HCT116 (cell line): ENCODE results near the gene STRN3. TPM values are rescaled to one million over a fixed set of nuclear protein-coding genes. Genes with fewer than 3 reads are reported as not detected.

Experiments
- ATAC-seq: fragments of 200-7000 bp; cut with Tn5 transposase; 2 replicates; pipeline ENCODE4 v1.9.1; 2020; ENCODE audit warnings: mild to moderate bottlenecking, moderate library complexity
- BruUV-seq: library from RNA; stranded (reverse); fragments of 400-500 nt; replicated peaks from 2 replicates; lab custom pipeline; 2021; lab: Mats Ljungman, UMichigan
- CTCF ChIA-PET: fragments of 300-600 bp; sonication (Branson Sonifier 250); formaldehyde crosslinking; loops from one replicate; lab custom pipeline; 2021; ENCODE audit warnings: antibody characterized with exemption; lab: Charles Lee
- POLR2A ChIA-PET: fragments of 300-600, 350-600 bp; sonication (Branson Sonifier 250); formaldehyde crosslinking; loops from one replicate; lab custom pipeline; 2021; ENCODE audit warnings: antibody characterized with exemption; lab: Charles Lee
- RAD21 ChIA-PET, 2 experiments: fragments of 300-600 bp; sonication (Branson Sonifier 250); formaldehyde crosslinking; loops; one replicate each; lab custom pipeline; 2023; ENCODE audit warnings: low total read pairs in 2 of 2; ENCODE audit not compliant: uncharacterized antibody in 2 of 2, unreplicated experiment in 2 of 2, low non-redundant PET in 1 of 2; lab: Charles Lee
- DNase-seq: peaks from one replicate; pipeline ENCODE4 v3.0.0-alpha.2; 2010; ENCODE audit warnings: low read depth, low spot score
- H2AFZ ChIP-seq: fragments of 200-600 bp; shearing (Covaris generic), sonication (generic); 2 replicates; pipeline ENCODE4 v1.6.1; 2017; ENCODE audit warnings: low read depth, mixed run types, mixed read lengths, antibody characterized with exemption, low read length; ENCODE audit not compliant: poor library complexity, severe bottlenecking
- H3K27ac ChIP-seq: 2 replicates; pipeline ENCODE4 v1.5.1; 2012; ENCODE audit warnings: low read depth, low read length
- H3K27me3 ChIP-seq: fragments of 200-600 bp; sonication (generic); 2 replicates; pipeline ENCODE4 v1.6.1; 2016; ENCODE audit warnings: mixed run types, low read length, mixed read lengths; ENCODE audit not compliant: insufficient read depth
- H3K36me3 ChIP-seq, 2 experiments: fragments of 200-500 bp in 1 of 2; fragments of 200-600 bp in 1 of 2; sonication (Bioruptor generic) in 1 of 2; sonication (generic) in 1 of 2; 2 replicates each; pipeline versions ENCODE4 v1.5.1 to v1.6.1; 2014 to 2016; ENCODE audit warnings: low read length in 2 of 2, inconsistent platforms in 1 of 2, mixed read lengths in 1 of 2, mixed run types in 1 of 2; ENCODE audit not compliant: insufficient read depth in 2 of 2, control insufficient read depth in 1 of 2
- H3K4me1 ChIP-seq, 2 experiments: fragments of 200-600 bp in 1 of 2; sonication (generic) in 1 of 2; 2 replicates each; pipeline versions ENCODE4 v1.5.1 to v1.6.1; 2012 to 2017; ENCODE audit warnings: low read length in 2 of 2, inconsistent platforms in 1 of 2, mild to moderate bottlenecking in 1 of 2, mixed read lengths in 1 of 2, mixed run types in 1 of 2, moderate library complexity in 1 of 2; ENCODE audit not compliant: insufficient read depth in 2 of 2, control insufficient read depth in 1 of 2
- H3K4me2 ChIP-seq: fragments of 200-600 bp; sonication (generic); 2 replicates; pipeline ENCODE4 v1.6.1; 2017; ENCODE audit warnings: mixed run types, low read length, mixed read lengths
- H3K4me3 ChIP-seq, 2 experiments: fragments of 200-600 bp in 1 of 2; sonication (generic) in 1 of 2; replicated peaks in 1 of 2; 2 replicates each; pipeline ENCODE4 v1.5.1; 2011 to 2016; ENCODE audit warnings: low read length in 2 of 2, control low read depth in 1 of 2, low read depth in 1 of 2, mild to moderate bottlenecking in 1 of 2, mixed read lengths in 1 of 2, mixed run types in 1 of 2
- H3K79me2 ChIP-seq: fragments of 200-600 bp; sonication (generic); 2 replicates; pipeline ENCODE4 v1.6.1; 2017; ENCODE audit warnings: mild to moderate bottlenecking, mixed run types, low read length, moderate library complexity, mixed read lengths; ENCODE audit not compliant: insufficient read depth
- H3K9ac ChIP-seq: fragments of 200-600 bp; sonication (generic); 2 replicates; pipeline ENCODE4 v1.6.1; 2016; ENCODE audit warnings: low read length, mixed read lengths
- H3K9me2 ChIP-seq: fragments of 200-600 bp; sonication (generic), shearing (Covaris generic); 2 replicates; pipeline ENCODE4 v1.6.1; 2017; ENCODE audit warnings: mixed run types, mild to moderate bottlenecking, moderate library complexity; ENCODE audit not compliant: insufficient read depth
- H3K9me3 ChIP-seq, 2 experiments: fragments of 200-500 bp in 1 of 2; fragments of 200-600 bp in 1 of 2; sonication (Bioruptor generic) in 1 of 2; sonication (generic) in 1 of 2; 2 replicates each; pipeline ENCODE4 v1.6.1; 2014 to 2017; ENCODE audit warnings: low read length in 2 of 2, mixed read lengths in 2 of 2, inconsistent platforms in 1 of 2, low read depth in 1 of 2, mild to moderate bottlenecking in 1 of 2, mixed run types in 1 of 2, moderate library complexity in 1 of 2; ENCODE audit not compliant: control insufficient read depth in 1 of 2, insufficient read depth in 1 of 2
- H4K20me1 ChIP-seq: fragments of 200-600 bp; sonication (generic), shearing (Covaris generic); 2 replicates; pipeline ENCODE4 v1.6.1; 2017; ENCODE audit warnings: mixed run types, mild to moderate bottlenecking, moderate library complexity; ENCODE audit not compliant: insufficient read depth
- CBX3 ChIP-seq: IDR thresholded peaks from 2 replicates; pipeline ENCODE4 v1.6.1; 2012; ENCODE audit warnings: low read depth
- CEBPB ChIP-seq: IDR thresholded peaks from 2 replicates; pipeline ENCODE4 v1.6.1; 2012; ENCODE audit warnings: low read depth
- EGR1 ChIP-seq: IDR thresholded peaks from 2 replicates; pipeline ENCODE4 v1.6.1; 2012; ENCODE audit warnings: low read depth
- POLR2A ChIP-seq: IDR thresholded peaks from 2 replicates; pipeline ENCODE4 v1.7.0; 2011; ENCODE audit warnings: borderline replicate concordance; ENCODE audit not compliant: insufficient read depth, insufficient read length; ENCODE audit errors: extremely low read depth
- REST ChIP-seq: IDR thresholded peaks from 2 replicates; pipeline ENCODE4 v1.6.1; 2012; ENCODE audit warnings: low read depth
- SP1 ChIP-seq: IDR thresholded peaks from 2 replicates; pipeline ENCODE4 v1.6.1; 2012; ENCODE audit warnings: low read depth
- SRF ChIP-seq: IDR thresholded peaks from 2 replicates; pipeline ENCODE4 v1.6.1; 2012; ENCODE audit warnings: low read depth
- TCF7L2 ChIP-seq: IDR thresholded peaks from 2 replicates; pipeline ENCODE4 v1.7.0; 2011; ENCODE audit warnings: borderline replicate concordance, inconsistent platforms; ENCODE audit not compliant: insufficient read depth, insufficient read length; ENCODE audit errors: extremely low read depth
- YY1 ChIP-seq: IDR thresholded peaks from 2 replicates; pipeline ENCODE4 v1.6.1; 2011; ENCODE audit warnings: low read length, low read depth, moderate library complexity, mild to moderate bottlenecking; ENCODE audit not compliant: insufficient replicate concordance; ENCODE audit errors: extremely low read depth
- ZNF274 ChIP-seq: fragments of 200-500 bp; sonication (Bioruptor generic); IDR thresholded peaks from 2 replicates; pipeline ENCODE4 v1.6.1; 2014; ENCODE audit warnings: mild to moderate bottlenecking, low read depth, low read length, inconsistent platforms
- intact Hi-C: fragments of 100-400 bp; cut with micrococcal nuclease; formaldehyde crosslinking; loops from 2 replicates; pipeline ENCODE4 v1.10.0; 2022
- total RNA-seq: library from RNA; stranded (reverse); gene quantifications from one replicate; pipeline ENCODE4 v1.2.1, GENCODE V29; 2021; ENCODE audit not compliant: unreplicated experiment
- TF ChIP-seq, protein P1 (sequence below): IDR thresholded peaks from 2 replicates; pipeline ENCODE4 v1.6.1; 2011; ENCODE audit warnings: mild to moderate bottlenecking, low read length, moderate library complexity; ENCODE audit not compliant: insufficient replicate concordance; ENCODE audit errors: extremely low read depth

The STRN3 gene
- total RNA-seq, 1 experiment from 2014 or later = 43.4 TPM

DNA sequence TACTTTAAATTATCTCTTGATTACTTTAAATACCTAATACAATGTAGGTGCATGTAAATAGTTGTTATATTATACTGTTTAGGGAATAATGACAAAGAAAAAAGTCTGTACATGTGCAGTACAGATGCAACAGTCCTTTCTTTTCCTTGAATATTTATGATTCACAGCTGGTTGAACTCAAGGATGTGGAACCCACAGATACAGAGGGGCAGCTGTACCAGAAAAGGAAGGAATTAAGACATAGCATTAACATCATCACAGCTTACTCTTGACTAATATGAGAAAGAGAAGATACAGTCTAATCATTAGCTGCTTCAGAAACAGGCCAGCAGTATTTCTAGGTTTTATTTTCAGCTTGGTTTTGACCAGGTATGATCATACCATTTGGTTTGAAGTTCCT lies 35.4 kb downstream of the STRN3 start:
- no peak for TF ChIP-seq EGR1
- TF ChIP-seq CBX3 = no peak
- no peak for TF ChIP-seq POLR2A
- TF ChIP-seq SRF = no peak
- TF ChIP-seq, protein P1, sequence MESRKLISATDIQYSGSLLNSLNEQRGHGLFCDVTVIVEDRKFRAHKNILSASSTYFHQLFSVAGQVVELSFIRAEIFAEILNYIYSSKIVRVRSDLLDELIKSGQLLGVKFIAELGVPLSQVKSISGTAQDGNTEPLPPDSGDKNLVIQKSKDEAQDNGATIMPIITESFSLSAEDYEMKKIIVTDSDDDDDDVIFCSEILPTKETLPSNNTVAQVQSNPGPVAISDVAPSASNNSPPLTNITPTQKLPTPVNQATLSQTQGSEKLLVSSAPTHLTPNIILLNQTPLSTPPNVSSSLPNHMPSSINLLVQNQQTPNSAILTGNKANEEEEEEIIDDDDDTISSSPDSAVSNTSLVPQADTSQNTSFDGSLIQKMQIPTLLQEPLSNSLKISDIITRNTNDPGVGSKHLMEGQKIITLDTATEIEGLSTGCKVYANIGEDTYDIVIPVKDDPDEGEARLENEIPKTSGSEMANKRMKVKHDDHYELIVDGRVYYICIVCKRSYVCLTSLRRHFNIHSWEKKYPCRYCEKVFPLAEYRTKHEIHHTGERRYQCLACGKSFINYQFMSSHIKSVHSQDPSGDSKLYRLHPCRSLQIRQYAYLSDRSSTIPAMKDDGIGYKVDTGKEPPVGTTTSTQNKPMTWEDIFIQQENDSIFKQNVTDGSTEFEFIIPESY = no peak
- TF ChIP-seq REST = no peak
- TF ChIP-seq SP1 = no peak
- no peak for TF ChIP-seq CEBPB
- no peak for TF ChIP-seq TCF7L2
- TF ChIP-seq ZNF274 = no peak
- TF ChIP-seq YY1 = no peak
- intact Hi-C loops = no loop called here
- BruUV-seq = no TSS peak
- no peak overlapping the region for H3K4me2 ChIP-seq
- peaks cover 97% of the 10 kb centered on the region for H3K79me2 ChIP-seq
- ATAC-seq (no peak), DNase-seq (no peak)
- H3K36me3 ChIP-seq = no peaks in the 10 kb centered on the region
- no peak overlapping the region for H2AFZ ChIP-seq
- ChIA-PET RAD21 (no interaction called here), CTCF (no interaction called here), POLR2A (interaction anchor here (0.6 kb wide), 1 partner anchor 48 kb away, joined by 3 read pairs; no protein-coding TSS in a partner anchor)
- peaks cover 28 to 42% of the 10 kb centered on the region in 2 experiments for H3K4me1 ChIP-seq
- H3K27me3 ChIP-seq = no peaks in the 10 kb centered on the region
- peaks cover 1% of the 10 kb centered on the region; the same call in 1 of the 2 replicates for H4K20me1 ChIP-seq
- H3K4me3 ChIP-seq = no peak overlapping the region
- no peaks in the 10 kb centered on the region for H3K9me2 ChIP-seq
- H3K9me3 ChIP-seq = no peaks in the 10 kb centered on the region
- H3K9ac ChIP-seq = no peak overlapping the region
- no peak overlapping the region for H3K27ac ChIP-seq
